ENCODE measurements around the gene TSPAN11. TPM values are rescaled to one million over a fixed set of nuclear protein-coding genes. Genes with fewer than 3 reads are reported as not detected.

TSPAN11 gene
- total RNA-seq, 1 donor from 2014 or later = 1.9 TPM

- intact Hi-C loops (cut with DNase I) = no loop called here
- no peak for DNase-seq (ENCODE audit: low spot score)
Observed at GRCh38 chr12:30953257-30953656, 26.7 kb downstream of the TSPAN11 start.

DNA sequence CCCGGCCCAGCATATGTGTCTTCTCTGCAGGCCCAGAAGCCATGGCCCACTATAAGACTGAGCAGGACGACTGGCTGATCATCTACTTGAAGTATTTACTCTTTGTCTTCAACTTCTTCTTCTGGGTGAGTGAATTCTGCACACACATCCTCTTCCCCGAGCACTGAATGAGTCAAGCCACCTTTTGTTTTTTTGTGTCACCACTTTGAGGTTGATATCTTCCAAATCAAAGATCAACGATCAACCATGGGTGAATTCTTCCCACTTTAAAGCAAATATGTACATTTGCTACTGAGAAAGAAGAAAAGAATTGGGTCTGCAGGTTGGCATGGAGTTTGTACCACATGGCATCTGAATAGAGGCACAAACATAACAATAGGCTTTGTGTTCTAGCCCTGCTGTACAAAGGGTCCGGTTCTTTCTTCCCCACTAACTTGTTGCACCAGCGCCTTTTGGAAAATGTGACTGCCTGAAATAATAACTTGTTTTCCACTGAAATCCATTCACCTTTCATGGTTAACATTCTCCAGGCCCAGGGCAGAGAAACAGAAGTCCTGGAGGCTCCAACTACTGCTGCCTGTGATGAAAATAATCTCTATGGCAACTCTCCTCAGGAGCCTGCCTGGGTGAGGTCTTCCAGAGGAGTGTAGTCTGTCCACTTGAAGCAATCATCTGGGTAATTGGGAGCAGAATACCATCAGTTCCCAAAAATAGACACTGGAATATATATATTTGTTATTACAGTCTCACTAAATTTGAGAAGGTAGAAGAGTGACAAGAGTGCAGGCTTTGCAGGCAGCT lies 27.6 kb downstream of the TSPAN11 start:
- intact Hi-C loops (cut with DNase I) = no loop called here
- no peak for DNase-seq (ENCODE audit: low spot score)

DNA sequence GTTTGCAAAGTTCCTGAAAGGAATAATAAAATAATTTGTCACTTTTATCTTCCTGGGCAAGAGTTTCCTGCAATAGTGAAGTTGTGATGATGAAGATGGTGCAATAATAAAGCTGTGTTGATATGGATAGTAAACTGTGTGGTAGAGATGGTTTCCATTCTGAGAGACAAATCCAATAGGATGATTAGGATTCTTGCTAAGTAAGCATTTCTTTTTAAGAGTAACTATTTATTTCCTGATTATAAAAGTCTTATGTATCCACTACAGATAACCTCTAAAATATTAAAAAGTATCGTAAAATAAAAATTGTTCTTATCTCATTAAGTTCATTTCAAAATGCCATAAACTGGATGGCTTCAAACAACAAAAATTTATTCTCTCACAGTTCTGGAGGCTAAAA lies 28.7 kb downstream of the TSPAN11 start:
- intact Hi-C loops (cut with DNase I) = no loop called here

DNA sequence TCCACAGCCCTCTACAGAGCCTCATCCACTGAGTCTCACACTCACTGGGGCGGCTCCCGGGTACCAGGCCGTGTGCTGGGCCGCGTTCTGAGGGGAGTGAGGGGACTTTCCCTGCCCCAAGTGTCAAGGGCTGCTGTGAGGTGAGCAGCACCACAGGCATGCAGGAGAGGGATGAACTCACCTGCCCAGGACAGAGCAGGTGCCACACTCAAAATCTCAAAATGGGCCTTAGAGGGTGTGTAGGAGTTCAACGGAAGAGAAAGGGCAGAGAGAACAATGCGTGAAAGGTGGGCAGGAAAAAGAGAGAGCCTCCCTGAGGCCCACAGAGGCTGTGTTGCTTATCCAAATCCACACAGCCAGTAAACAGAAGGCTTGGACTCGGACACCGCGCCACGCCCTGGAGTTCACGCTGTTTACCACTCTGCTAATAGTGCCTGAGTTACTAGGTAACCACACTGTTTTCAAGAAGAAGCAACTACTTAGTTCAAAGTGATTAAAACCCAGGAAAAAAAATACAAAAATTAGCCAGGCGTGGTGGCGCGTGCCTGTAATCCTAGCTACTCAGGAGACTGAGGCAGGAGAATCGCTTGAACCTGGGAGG lies 32.7 kb downstream of the TSPAN11 start:
- DNase-seq (ENCODE audit: low spot score) = no peak
- intact Hi-C loops (cut with DNase I) = no loop called here

More for the DNA sequence above, 28.7 kb downstream of the TSPAN11 start:
- no peak for DNase-seq (ENCODE audit: low spot score)

GRCh38 chr12:30959778-30960177 lies 33.2 kb downstream of the TSPAN11 start:
- no peak for DNase-seq (ENCODE audit: low spot score)
- intact Hi-C loops (cut with DNase I) = no loop called here

- no peak for DNase-seq (ENCODE audit: low spot score)
- intact Hi-C loops (cut with DNase I) = no loop called here
Observed at GRCh38 chr12:30961030-30961429, 34.5 kb downstream of the TSPAN11 start.

- intact Hi-C loops (cut with DNase I) = no loop called here
- no peak for DNase-seq (ENCODE audit: low spot score)
Observed at GRCh38 chr12:30962047-30962446, 35.5 kb downstream of the TSPAN11 start.

DNA sequence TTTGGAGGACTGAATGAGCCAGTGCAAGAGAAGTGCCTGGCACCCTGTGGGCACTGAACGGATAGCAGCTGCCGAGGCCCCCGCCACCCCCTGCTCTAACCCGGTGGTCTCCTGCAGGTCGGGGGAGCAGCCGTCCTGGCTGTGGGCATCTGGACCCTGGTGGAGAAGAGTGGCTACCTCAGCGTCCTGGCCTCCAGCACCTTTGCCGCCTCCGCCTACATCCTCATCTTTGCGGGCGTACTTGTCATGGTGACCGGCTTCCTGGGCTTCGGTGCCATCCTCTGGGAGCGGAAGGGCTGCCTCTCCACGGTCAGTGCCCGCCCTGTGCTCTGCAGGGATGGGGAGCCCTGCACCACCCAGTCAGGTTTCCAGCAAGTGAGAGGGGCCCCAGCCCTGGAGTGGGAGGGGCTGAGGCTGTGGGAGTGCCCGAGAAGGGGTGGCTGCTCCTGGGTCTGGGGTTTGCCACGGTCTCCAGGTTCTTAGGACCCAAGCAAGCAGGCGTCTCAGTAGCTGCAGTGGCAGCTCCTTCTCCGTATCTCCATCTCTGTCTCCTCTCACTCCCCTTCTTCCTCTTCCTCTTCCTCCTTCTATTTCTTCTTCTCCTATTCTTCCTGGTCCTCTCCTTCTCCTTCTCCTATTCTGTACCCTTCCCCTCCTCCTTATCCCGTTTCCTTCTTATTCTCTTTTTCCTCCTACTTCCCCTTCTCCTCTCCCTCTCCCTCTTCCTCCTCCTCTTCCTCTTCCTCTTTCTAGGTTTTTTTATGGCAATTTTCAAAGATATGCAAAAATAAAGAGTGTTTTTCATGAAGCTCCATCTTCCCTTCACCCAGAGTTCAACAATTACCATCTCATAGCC lies 37.4 kb downstream of the TSPAN11 start:
- intact Hi-C loops (cut with DNase I) = no loop called here
- no peak for DNase-seq (ENCODE audit: low spot score)

- no peak for DNase-seq (ENCODE audit: low spot score)
- intact Hi-C loops (cut with DNase I) = no loop called here
Observed at GRCh38 chr12:30964896-30965612, 38.5 kb downstream of the TSPAN11 start.

GRCh38 chr12:30965613-30965985 lies 39.1 kb downstream of the TSPAN11 start:
- intact Hi-C loops (cut with DNase I) = no loop called here

GRCh38 chr12:30967026-30967425 lies 40.5 kb downstream of the TSPAN11 start:
- intact Hi-C loops (cut with DNase I) = no loop called here
- DNase-seq (ENCODE audit: low spot score) = no peak

More at GRCh38 chr12:30965613-30965985, 39.1 kb downstream of the TSPAN11 start:
- DNase-seq (ENCODE audit: low spot score) = no peak

DNA sequence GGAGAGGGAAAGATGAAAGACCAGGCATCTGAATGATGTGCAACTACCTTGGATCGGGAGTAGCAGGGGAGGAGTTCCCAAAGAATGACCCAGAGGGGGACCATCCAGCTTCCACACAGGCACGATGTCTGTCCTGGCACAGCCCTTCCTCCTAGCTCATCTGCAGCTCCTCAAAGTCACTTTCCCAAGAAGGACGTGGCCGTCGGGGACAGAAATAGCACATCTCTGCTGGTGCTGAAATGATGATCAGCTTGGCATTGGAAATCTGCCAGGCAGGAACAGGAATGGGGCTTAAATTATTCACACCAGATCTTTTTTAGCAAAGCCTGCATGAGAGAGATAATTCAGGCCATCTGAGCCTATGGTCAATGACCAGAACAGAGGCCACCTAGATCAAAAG lies 41.7 kb downstream of the TSPAN11 start:
- no peak for DNase-seq (ENCODE audit: low spot score)
- intact Hi-C loops (cut with DNase I) = no loop called here

- intact Hi-C loops (cut with DNase I) = no loop called here
- DNase-seq (ENCODE audit: low spot score) = no peak
Observed at GRCh38 chr12:30969006-30969405, 42.5 kb downstream of the TSPAN11 start.

GRCh38 chr12:30969606-30970395 lies 43.3 kb downstream of the TSPAN11 start:
- intact Hi-C loops (cut with DNase I) = no loop called here
- DNase-seq (ENCODE audit: low spot score) = no peak

DNA sequence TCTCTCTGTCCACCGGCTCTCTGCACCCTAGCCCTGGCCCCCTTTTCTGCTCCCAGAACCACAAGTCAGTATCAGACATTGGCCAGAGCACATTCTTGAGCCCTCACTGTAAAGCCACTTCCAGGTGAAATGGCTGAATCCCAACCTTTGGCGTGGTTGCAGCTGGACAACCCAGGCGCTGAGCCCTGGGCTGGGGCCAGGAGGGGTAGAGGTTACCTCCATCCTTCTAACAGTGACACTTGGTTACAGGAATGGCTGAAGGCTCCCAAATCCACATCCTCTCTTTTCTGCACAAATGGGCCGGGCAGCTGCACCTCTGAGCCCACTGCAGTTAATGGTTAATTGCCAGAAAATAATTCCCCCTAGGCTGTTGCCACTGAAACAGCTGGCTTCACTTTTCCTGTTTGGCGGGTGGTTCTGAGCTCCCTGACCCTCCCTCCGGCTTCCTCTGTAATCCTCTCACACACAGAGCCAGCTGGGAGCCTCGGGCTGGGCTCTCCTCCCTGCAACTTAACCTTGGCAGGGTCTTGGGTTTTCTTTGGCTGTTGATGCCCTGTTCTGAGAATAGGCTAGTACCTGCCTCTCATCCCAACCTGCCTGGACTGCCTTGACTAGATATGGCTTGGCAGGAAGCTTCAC lies 44.1 kb downstream of the TSPAN11 start:
- DNase-seq (ENCODE audit: low spot score) = no peak
- intact Hi-C loops (cut with DNase I) = no loop called here

DNA sequence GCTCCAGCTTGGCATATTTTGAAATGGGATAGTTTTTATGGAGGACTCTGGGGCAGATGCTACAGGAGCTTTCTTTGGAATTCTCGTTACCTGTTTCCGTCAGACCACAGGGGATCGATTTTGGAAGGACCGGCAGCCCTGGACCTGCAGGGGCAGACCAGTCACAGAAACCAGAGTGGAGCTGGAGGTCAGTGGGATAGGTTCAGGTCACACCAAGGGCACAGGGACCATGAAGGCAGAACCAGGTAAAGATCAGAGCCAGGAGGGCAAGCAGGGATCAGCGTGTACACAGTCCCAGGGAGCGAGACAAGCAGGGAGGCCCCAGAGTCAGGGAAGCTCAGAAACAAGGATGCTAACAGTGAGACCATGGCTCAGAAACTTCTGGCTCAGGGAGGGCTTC lies 45.5 kb downstream of the TSPAN11 start:
- intact Hi-C loops (cut with DNase I) = no loop called here
- DNase-seq (ENCODE audit: low spot score) = no peak

GRCh38 chr12:30973175-30973574 lies 46.6 kb downstream of the TSPAN11 start:
- intact Hi-C loops (cut with DNase I) = no loop called here

DNA sequence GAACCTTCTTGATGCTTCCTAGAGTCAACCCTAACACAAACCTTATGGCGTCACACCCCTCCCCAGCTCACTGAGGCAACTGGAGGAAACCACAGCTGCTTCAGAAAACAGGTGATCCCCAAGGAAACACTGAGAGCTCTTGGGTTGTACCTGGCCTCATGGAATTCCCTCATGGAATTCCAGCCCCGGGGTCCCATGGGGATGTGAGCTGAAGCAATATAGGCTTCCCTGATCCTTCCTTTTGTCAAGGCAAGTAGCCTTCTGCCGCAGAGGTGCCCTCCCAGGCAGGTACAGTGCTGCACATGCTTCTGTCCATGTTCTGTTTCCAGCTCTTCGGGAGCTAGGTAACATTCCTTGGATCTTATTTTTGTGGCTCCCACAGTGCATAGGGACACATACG lies 47.3 kb downstream of the TSPAN11 start:
- DNase-seq (ENCODE audit: low spot score) = no peak
- intact Hi-C loops (cut with DNase I) = no loop called here

More at GRCh38 chr12:30973175-30973574, 46.6 kb downstream of the TSPAN11 start:
- no peak for DNase-seq (ENCODE audit: low spot score)
